CD14-positive monocyte (primary cell): ENCODE data around the gene RPS14. TPM values are rescaled to one million over a fixed set of nuclear protein-coding genes. Genes with fewer than 3 reads are reported as not detected.

Source experiments
- DNase-seq, 3 donors: peaks; one replicate each; pipeline ENCODE4 v3.0.0-alpha.2; 2011 to 2022
- H2AFZ ChIP-seq: 2 replicates; pipeline ENCODE4 v1.6.0; 2012; ENCODE audit warnings: mild to moderate bottlenecking, low read depth, low read length, inconsistent platforms; ENCODE audit not compliant: insufficient read depth, poor library complexity, severe bottlenecking
- H3K27ac ChIP-seq, 2 donors: 1 replicate in 1 of 2; 2 replicates in 1 of 2; pipeline ENCODE4 v1.5.1; 2012 to 2013; ENCODE audit warnings: low read length in 2 of 2, control low read depth in 1 of 2, inconsistent platforms in 1 of 2, low read depth in 1 of 2, mild to moderate bottlenecking in 1 of 2
- H3K27me3 ChIP-seq, 2 donors: one replicate each; pipeline versions ENCODE4 v1.6.0 to v1.6.1; 2011 to 2013; ENCODE audit warnings: low read length in 2 of 2; ENCODE audit not compliant: control insufficient read depth in 2 of 2, insufficient read depth in 2 of 2
- H3K36me3 ChIP-seq, 2 donors: replicated peaks in 1 of 2; 1 replicate in 1 of 2; 2 replicates in 1 of 2; pipeline versions ENCODE4 v1.5.1 to v1.6.1; 2012 to 2013; ENCODE audit warnings: low read length in 2 of 2, control low read depth in 1 of 2, inconsistent platforms in 1 of 2, mild to moderate bottlenecking in 1 of 2; ENCODE audit not compliant: insufficient read depth in 2 of 2, control insufficient read depth in 1 of 2
- H3K4me1 ChIP-seq, 2 donors: 1 replicate in 1 of 2; 2 replicates in 1 of 2; pipeline versions ENCODE4 v1.5.1 to v1.6.1; 2012 to 2013; ENCODE audit warnings: low read length in 2 of 2, control low read depth in 1 of 2, inconsistent platforms in 1 of 2, mild to moderate bottlenecking in 1 of 2, moderate library complexity in 1 of 2; ENCODE audit not compliant: insufficient read depth in 2 of 2, control insufficient read depth in 1 of 2
- H3K4me2 ChIP-seq: replicated peaks from 2 replicates; pipeline ENCODE3; 2012; ENCODE audit warnings: low read length, moderate library complexity, mild to moderate bottlenecking; ENCODE audit not compliant: poor library complexity, severe bottlenecking; ENCODE audit errors: extremely low read depth
- H3K4me3 ChIP-seq, 3 experiments: fragments of 200-600 bp in 1 of 3; sonication (generic) in 1 of 3; replicated peaks in 1 of 3; 1 replicate in 2 of 3; 2 replicates in 1 of 3; pipeline ENCODE4 v1.5.1; 2011 to 2013; ENCODE audit warnings: low read length in 3 of 3, mild to moderate bottlenecking in 3 of 3, control low read depth in 2 of 3, low read depth in 2 of 3, inconsistent platforms in 1 of 3, moderate library complexity in 1 of 3
- H3K79me2 ChIP-seq: 2 replicates; pipeline ENCODE4 v1.6.0; 2012; ENCODE audit warnings: mild to moderate bottlenecking, control low read depth, inconsistent platforms, low read length, moderate library complexity; ENCODE audit not compliant: insufficient read depth
- H3K9ac ChIP-seq: 2 replicates; pipeline ENCODE4 v1.6.0; 2017; ENCODE audit warnings: low read length, mild to moderate bottlenecking; ENCODE audit not compliant: insufficient read depth, poor library complexity, severe bottlenecking
- H3K9me3 ChIP-seq, 2 donors: replicated peaks in 1 of 2; 1 replicate in 1 of 2; 2 replicates in 1 of 2; pipeline versions ENCODE4 v1.5.1 to v1.6.1; 2012 to 2013; ENCODE audit warnings: low read length in 2 of 2, control low read depth in 1 of 2; ENCODE audit not compliant: control insufficient read depth in 1 of 2, insufficient read depth in 1 of 2
- H4K20me1 ChIP-seq: 2 replicates; pipeline ENCODE4 v1.6.0; 2012; ENCODE audit warnings: mild to moderate bottlenecking, low read length, control low read depth, moderate library complexity; ENCODE audit not compliant: insufficient read depth
- H3K27ac Mint-ChIP-seq, 7 donors: one replicate each; pipeline ENCODE4 v1.8.0; 2020; ENCODE audit warnings: mild to moderate bottlenecking in 7 of 7, mixed read lengths in 7 of 7, moderate library complexity in 6 of 7, inconsistent platforms in 2 of 7
- H3K27me3 Mint-ChIP-seq, 3 donors: one replicate each; pipeline ENCODE4 v1.8.0; 2021 to 2022; ENCODE audit warnings: low read depth in 3 of 3, mild to moderate bottlenecking in 3 of 3, mixed read lengths in 3 of 3, moderate library complexity in 3 of 3, inconsistent platforms in 1 of 3
- H3K36me3 Mint-ChIP-seq, 2 donors: one replicate each; pipeline ENCODE4 v1.8.0; 2020; ENCODE audit warnings: mixed read lengths in 2 of 2, inconsistent platforms in 1 of 2, mild to moderate bottlenecking in 1 of 2
- H3K4me1 Mint-ChIP-seq: one replicate; pipeline ENCODE4 v1.8.0; 2020; ENCODE audit warnings: mild to moderate bottlenecking, mixed read lengths
- H3K4me3 Mint-ChIP-seq, 2 donors: one replicate each; pipeline ENCODE4 v1.8.0; 2020; ENCODE audit warnings: mild to moderate bottlenecking in 2 of 2, mixed read lengths in 2 of 2, moderate library complexity in 1 of 2
- H3K9me3 Mint-ChIP-seq, 7 donors: one replicate each; pipeline ENCODE4 v1.8.0; 2020 to 2022; ENCODE audit warnings: mixed read lengths in 7 of 7, mild to moderate bottlenecking in 6 of 7, moderate library complexity in 6 of 7, inconsistent platforms in 2 of 7
- CTCF ChIP-seq: fragments of 200-600 bp; IDR thresholded peaks from one replicate; pipeline ENCODE4 v1.8.0; 2022; ENCODE audit warnings: antibody characterized with exemption, mild to moderate bottlenecking
- WGBS: methylation state at CpG from one replicate; pipeline ENCODE4 v1.1.5; 2013; ENCODE audit warnings: missing lambda C conversion rate; ENCODE audit not compliant: insufficient coverage; 5-methylcytosine and 5-hydroxymethylcytosine counted together
- intact Hi-C, 2 donors: fragments of 100-400 bp; cut with micrococcal nuclease; formaldehyde crosslinking; loops; one replicate each; pipeline versions ENCODE4 v1.15.0 to v1.15.1; 2023
- polyA plus RNA-seq, 3 donors: library from polyadenylated mRNA; depleted of rRNA in 1 of 3; unstranded in 2 of 3; stranded (reverse) in 1 of 3; fragments of 300-500 nt in 2 of 3; fragments of >200 nt in 1 of 3; fragmentation: Illumina TruSeq in 2 of 3; gene quantifications; 1 replicate in 2 of 3; 2 replicates in 1 of 3; pipeline ENCODE4 v1.2.3, GENCODE V29; 2012 to 2021

RPS14 gene
- polyA plus RNA-seq, 3 donors, result 2,768 to 4,675 (median 3,499) TPM

- under 1% methylated on average over 24 of the region's 31 CpGs for WGBS
- Histone ChIP-seq H3K4me1 (peaks cover 28 to 31% of the 10 kb centered on the region in 2 donors), H3K4me2 (peak overlapping the region; percentile 86), H2AFZ (peak overlapping the region; percentile 82), H3K9me3 (no peaks in the 10 kb centered on the region), H3K36me3 (peaks cover 37 to 41% of the 10 kb centered on the region in 2 donors), H3K9ac (peak overlapping the region; percentile 92), H4K20me1 (peaks cover 49% of the 10 kb centered on the region), H3K4me3 (peak overlapping the region; percentile 79 to 95 (median 95)), H3K79me2 (peaks cover 42% of the 10 kb centered on the region), H3K27me3 (no peaks in the 10 kb centered on the region), H3K27ac (peak overlapping the region; percentile 93 to 97)
- DNase-seq, result no peak
- H3K4me3 Mint-ChIP-seq, result peak overlapping the region; percentile 95 to 98
- TF ChIP-seq CTCF, result no peak
- peaks cover 0 to 2% (median 2%) of the 10 kb centered on the region in 7 donors for H3K9me3 Mint-ChIP-seq
- peak overlapping the region; percentile 99 to 100 (median 100) for H3K27ac Mint-ChIP-seq
- H3K27me3 Mint-ChIP-seq, result no peaks in the 10 kb centered on the region
- H3K36me3 Mint-ChIP-seq, result peaks cover 42 to 45% of the 10 kb centered on the region in 2 donors
- peaks cover 21% of the 10 kb centered on the region for H3K4me1 Mint-ChIP-seq
- intact Hi-C loops, result loop anchor here (5.0 kb wide), 2 partner anchors 37 to 38 kb away; partner anchors contain the start of gene CD74 (in 2 of the 2)
Measured at GRCh38 chr5:150448952-150449516, 505 bp downstream of the RPS14 start.

DNA sequence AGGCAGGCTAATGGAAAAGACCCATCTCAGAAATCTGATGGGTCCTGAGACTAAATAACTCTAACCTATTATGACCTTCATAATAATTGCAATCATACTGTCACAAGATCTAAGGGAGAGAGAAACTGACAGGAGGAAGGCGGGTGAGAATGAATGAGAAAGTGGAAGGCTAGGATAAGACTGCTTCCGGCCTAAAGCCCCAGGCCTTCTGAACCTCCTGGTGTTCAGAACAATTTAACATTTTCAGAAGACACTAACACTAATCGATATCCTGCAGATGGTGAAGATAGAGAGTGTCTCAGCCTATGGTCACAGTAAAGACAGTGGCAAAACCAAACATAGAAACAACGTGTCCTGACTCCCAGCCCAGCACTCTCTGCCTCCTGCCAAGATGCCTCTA, 1.2 kb downstream of the RPS14 start:
- Histone ChIP-seq H3K4me3 (peak overlapping the region; percentile 79 to 95 (median 95)), H3K9me3 (no peaks in the 10 kb centered on the region), H3K4me1 (peaks cover 21 to 24% of the 10 kb centered on the region in 2 donors), H3K27ac (peak overlapping the region in 1 of 2 donors; percentile 97), H3K36me3 (peaks cover 44 to 48% of the 10 kb centered on the region in 2 donors), H3K4me2 (peak overlapping the region; percentile 86), H4K20me1 (peaks cover 56% of the 10 kb centered on the region), H3K79me2 (peaks cover 42% of the 10 kb centered on the region), H3K9ac (peak overlapping the region; percentile 92), H3K27me3 (no peaks in the 10 kb centered on the region), H2AFZ (no peak overlapping the region)
- WGBS, result no CpG with 5 or more reads among the region's 4 CpGs
- intact Hi-C loops, result loop anchor here (5.0 kb wide), 2 partner anchors 36 to 39 kb away; partner anchors contain the start of gene CD74 (in 2 of the 2)
- no peaks in the 10 kb centered on the region for H3K27me3 Mint-ChIP-seq
- H3K36me3 Mint-ChIP-seq, result peaks cover 49 to 52% of the 10 kb centered on the region in 2 donors
- peak overlapping the region; percentile 99 to 100 (median 100) for H3K27ac Mint-ChIP-seq
- peak overlapping the region; percentile 95 to 98 for H3K4me3 Mint-ChIP-seq
- DNase-seq, result no peak
- H3K4me1 Mint-ChIP-seq, result peaks cover 21% of the 10 kb centered on the region
- no peak for TF ChIP-seq CTCF
- peaks cover 0 to 2% (median 2%) of the 10 kb centered on the region in 7 donors for H3K9me3 Mint-ChIP-seq
